HG02588 (cell line): ENCODE measurements around the gene GMDS.

Experiments
- ATAC-seq: cut with Tn5 transposase; IDR thresholded peaks from one replicate; pipeline ENCODE4 v1.9.1; 2021; ENCODE audit warnings: mild to moderate bottlenecking, moderate library complexity; ENCODE audit not compliant: unreplicated experiment

GMDS gene

DNA sequence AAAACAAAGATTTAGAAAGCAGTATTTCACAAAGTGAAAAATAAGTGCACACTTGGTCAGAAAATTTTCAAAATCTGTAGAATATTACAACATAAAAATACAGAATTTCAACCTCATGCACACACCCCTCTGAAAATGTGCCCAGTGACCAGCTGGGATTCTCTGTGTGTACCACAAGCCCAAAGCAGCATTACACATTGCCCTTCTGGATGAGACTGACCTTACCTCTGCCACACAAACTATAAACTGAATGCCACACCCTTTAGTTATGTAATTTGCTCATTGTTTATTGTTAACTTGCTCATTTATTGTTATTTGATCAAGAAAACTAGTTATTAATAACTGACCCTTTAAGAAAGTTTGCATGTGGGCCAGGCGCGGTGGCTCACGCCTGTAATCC lies 332.7 kb downstream of the GMDS start:
- ATAC-seq: no peak

DNA sequence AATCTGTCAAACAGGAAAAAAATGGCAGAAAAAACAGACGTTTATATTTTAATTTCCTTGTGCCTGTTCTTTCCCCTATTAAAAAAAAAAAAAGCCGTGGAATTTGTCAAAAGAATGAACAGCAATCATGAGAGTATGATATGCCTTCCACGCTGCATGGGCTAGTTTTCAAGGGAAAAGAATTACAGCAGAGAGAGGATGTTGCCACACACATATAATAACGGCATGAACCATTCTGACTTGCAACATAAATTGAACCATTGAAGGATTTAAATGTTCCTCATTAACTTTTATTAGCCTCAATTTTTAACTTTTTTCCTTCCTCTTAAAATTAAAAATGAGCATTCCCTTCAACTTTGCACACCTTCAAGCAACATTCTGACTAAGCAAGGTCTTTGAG lies 333.9 kb downstream of the GMDS start:
- no peak for ATAC-seq

DNA sequence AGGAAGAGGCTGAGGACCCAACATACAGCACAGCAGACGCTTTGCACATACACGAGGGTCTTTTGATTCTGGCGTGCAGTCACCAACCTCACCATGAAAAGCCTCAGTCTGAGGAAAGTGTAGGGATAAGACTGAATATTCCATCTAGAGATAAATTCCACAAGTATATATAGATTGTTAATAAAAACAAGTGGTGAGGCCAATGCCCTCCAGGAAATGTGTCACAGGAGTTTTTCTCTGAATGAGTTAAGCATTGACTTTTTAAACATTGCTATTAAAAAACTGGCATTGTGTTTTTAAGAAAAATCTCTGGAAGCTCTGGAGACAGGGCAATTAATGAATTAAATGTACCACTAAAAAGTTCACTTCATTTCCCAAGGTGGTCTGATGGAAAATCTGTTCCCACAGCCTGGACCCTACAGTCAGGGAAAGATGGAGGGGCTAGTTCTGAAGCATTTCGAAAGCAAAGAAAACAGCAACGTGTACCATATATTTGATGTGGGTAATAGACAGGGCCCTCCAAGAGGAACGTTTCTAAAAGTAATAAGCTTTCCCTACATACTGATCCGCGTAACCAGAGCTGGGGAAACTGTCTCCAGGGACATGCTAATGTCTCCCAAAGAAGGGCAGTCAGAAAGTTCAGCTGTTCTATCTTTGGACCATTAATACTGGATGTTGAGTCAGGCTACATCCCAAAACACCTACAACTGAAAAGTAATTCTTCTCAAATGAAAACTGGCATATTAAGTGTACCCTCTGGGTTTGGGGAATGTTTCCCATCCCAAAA lies 334.6 kb downstream of the GMDS start:
- ATAC-seq: no peak

DNA sequence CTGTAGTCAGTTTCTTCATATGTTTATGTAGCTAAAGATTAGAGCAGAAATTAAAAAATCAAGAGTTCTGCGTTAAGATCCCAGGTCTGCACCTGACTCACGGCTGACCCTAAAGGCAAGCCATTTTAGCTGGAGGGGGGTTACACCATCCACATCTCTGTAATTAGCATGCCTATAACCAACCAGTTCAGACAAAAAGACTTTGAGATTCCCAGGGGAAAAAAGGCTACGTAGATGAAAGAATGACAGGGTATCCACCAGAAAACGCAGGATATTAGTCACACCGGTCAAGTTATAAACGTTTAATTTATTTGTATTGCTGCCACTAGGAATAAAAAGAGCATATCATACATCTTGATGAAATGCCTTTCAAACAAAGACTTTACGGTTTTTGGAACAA lies 336.6 kb downstream of the GMDS start:
- ATAC-seq: no peak

DNA sequence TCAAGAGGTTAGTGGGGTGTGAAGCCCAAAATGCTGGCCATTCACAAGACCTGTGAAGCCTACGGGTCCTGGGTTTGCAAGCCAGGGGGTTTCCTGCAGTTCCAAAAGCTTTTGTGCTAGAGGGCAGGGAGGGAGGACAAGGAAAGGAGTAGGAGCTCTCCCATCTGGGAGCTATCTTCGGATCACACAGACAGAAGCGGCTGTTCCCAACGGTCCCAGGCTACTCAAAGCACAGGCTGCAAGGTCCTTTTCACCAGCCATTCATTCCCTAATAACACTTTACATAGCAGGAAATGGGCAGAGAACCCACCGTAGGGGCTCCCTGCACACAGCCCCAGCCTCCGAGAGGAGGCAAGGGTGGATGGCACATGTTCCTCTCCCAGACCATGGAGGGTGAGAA lies 338.8 kb downstream of the GMDS start:
- ATAC-seq: no peak

DNA sequence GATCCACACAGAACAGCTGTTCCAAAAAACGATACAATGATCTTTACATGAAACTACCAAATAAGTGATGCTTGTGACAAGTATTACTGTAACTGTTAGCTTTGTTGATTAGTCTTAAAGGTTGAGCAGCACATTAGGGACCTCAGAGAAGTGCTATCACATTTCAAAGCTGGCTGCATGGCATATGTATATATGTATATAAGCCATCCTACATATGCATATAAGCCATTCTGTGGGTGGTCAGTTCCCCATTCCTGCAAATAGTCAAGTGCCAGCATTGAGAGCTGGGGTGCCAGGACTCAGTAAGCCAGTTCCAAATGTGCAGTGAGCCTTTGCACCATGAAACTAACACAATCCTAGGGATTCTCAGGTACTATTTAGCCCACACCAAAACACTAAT lies 339.4 kb downstream of the GMDS start:
- ATAC-seq: no peak

DNA sequence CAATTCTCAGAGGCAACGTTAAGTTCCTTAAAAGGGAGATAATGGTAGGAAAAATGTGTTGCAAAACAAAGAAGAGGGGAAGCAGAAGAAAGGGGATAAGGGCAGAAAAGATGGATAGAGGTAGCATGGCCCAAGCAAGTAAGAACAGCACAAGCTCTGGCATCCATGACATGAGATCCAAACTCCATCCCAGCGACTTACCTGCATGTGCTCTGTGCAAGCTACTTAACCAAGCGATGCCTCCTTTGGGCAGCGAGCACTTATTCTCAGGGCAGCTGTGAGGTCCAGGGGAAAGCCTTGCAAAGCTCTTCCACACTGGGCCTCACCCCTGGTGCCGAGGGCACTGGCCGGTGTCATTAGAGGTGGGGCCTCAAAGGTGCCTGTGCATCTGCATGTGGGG lies 340.5 kb downstream of the GMDS start:
- ATAC-seq: no peak

DNA sequence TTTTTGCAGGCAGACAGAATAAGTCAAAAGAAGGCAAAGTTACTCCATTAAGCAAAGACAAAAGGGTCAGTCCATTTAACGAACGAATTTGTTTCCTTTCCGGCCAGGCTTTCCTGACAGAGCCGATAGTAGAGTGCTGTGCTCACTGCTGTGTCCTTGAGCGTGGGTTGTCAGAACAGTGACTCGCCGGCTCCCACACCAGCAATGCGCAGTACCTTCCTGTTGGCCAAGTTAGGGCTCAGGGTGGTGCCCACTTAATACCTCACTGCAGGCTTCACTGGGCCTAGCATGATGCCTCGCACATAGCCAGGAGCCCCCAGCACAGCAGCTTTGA lies 341.0 kb downstream of the GMDS start:
- no peak for ATAC-seq

DNA sequence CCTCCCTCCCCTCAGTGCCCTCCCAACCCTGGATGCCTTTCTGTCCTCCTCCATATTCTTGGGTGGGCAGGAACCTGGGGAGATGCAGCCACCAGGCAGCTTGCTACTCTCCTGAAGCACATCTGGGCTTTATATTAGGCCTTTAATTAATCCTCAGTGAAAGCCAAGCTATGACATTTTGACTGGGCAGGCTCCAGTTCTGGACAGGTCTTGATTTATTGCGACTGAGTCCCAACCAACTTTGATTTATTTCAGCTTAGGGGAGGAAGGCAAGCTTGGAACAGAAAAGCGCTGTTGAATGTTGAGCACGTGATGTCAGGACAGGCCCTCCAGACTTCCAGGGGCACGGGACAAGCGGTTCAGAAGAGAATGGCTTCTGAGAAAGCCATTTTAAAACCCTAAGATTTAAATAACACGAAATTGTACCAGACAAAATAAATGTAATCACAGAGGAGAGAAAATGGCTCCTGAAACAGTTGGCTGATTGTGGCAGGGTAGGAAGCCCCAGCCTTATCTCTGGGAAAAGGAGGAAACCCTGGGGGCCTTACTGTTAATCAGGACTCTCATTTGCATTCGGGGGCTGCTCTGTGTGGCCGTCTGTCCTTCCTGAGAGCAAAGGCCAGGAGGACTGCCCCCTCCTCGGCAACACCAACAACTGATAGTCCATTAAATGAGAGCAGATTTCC lies 341.5 kb downstream of the GMDS start:
- ATAC-seq: no peak

DNA sequence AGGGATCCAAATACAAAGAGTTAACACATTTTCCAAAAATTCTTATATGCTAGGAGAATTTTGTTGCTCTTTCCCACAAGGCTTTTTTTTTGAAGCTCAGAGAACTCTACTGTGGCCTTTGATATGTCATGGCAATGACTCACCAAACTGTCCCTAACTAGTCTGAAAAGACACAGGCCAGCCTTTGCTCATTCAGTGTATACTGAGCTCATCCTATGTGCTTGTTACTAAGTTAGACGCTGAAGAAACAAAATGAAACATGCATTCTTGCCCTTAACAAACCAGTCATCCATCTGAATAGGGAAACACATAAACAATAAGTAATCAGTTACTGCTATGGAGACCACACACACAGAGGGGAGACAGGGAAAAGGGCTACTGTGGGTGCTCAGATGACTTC lies 343.8 kb downstream of the GMDS start:
- ATAC-seq: no peak

DNA sequence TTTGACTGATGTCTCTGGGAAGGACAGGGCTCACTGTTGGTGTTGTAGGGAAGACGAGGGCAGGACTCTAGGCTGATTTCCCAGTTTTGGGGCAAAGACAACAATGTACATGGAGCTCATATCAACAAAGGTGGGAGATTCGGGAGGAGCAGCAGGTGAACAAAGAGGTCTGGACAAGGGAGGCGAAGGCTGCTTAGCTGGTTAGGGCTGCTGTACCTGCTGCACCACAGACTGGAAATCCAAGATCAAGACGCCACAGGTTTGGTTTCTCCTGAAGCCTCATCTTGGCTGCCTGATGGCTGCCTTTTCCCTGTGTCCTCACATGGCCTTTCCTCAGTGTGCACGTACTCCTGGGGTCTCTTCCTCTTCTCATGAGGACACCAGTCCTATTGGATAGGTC lies 348.5 kb downstream of the GMDS start:
- no peak for ATAC-seq

DNA sequence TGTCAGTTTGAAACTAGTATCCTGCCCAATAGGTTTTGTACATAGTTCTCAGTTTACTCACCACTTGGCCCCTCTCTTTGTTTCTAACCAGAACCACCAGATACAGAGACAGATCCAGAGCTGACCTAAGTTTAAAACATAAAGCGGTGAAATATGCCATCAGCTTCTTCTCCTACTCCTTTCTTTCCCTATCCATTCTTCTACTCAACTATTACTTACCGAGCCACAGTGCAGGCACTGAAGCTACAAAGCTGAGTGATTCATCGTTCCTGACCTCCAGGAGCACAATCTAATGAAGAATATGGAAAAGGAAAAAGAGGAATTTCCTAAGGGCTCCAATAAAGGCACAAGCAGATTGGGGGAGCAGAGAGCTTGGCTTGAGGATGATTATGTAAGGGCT lies 349.7 kb downstream of the GMDS start:
- ATAC-seq: no peak

DNA sequence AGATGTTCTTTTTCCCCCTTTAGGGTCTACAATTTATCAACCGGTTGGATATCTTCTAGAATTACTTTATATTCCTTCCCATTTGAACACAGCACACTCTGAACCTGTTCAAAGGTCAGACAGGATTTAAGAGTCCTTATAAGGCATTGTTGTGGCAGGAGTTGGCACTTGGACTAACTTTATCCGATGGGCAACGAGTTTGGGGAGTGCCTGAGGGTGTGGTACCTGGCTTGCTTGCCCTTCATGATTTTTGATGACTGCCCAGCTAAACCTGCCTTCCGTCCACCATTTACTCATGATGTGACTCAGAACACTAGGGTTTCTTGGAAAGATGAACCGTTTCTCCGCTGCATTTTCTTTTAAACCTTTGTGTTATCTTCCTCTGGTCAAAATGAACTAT lies 350.5 kb downstream of the GMDS start:
- ATAC-seq: no peak

DNA sequence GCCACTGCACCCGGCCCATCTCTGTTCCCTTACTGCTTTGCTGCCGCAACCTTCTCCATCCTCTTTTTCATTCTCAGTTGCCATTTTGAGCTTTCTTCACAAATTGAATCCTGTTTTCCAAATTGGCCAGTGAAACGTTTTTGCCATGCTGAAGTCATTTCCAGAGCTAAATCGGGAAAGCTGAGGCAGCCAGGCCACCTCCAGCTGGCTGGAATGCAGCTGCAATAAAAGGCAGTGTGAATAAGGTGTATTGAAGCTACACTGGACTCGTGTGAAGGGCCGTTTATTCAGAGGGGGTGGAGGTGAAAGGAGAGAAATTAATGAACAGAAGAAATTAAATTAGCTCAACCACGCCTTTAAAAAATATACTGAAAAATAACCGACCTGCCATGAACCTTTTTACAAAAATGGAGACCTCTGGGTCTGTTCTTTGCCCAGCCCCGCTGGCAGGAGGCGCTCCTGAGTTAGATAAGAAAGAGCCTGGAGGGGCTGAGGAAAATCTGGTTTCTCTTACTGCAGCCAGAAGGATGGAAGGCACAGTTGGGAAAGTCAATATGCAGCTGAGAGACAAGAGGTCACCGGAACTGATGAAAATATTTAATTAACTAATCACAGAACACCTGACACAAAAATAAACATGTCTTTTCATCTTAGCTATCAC lies 351.8 kb downstream of the GMDS start:
- ATAC-seq: no peak

DNA sequence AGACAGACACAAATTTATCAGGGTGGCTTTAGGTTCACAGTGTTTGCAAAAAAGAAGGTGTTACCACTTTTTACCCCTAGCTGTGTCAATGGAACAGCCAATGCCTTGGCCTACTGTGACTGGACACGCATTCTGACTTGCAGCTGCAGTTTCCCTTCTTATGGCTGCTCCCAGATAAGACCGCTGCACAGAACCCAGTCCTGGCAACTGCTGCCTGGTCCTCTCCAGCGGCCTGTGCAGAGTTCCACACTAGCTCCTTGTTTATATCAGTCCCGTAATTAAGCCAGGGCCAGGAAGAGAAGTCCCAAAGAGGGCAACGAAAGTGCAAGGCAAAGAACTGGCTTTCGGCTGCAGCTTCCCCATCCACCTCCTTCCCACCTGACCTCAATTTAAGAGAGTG lies 352.7 kb downstream of the GMDS start:
- no peak for ATAC-seq

DNA sequence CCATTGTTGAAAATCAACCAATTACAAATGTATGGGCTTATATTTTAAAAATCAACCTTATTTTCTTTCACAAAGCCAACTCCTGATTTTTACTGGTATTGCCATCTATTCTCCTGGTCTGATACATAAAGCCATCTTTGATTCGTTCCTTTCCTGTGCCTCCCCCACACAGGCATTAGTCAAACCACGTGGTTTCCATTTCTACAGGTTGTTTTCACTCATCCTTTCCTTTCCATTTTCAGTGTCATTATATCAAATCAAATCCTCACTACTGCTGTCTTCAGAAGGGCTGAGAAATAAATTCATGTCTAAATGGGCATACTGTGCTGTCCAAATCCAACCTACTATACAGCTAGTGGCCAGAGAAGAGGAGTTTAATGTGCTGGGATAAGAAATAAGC lies 354.4 kb downstream of the GMDS start:
- ATAC-seq: no peak

DNA sequence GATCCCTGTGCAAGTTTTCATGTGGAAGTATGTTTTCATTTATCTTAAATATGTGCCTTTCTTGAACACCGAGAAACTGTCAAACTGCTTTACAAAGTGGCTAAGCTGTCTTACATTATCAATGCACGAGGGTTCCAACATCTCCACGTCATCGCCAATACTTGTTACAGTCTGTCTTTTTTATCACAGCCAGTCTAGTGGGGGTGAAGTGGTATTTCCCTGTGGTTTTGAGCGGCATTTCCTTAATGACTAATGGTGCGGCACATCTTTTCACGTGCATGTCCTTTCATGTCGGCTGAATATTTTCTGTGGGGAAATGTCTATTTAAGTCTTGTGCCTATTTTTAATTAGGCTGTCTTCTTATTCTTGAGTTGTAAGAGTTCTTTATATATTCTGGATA lies 355.3 kb downstream of the GMDS start:
- no peak for ATAC-seq

DNA sequence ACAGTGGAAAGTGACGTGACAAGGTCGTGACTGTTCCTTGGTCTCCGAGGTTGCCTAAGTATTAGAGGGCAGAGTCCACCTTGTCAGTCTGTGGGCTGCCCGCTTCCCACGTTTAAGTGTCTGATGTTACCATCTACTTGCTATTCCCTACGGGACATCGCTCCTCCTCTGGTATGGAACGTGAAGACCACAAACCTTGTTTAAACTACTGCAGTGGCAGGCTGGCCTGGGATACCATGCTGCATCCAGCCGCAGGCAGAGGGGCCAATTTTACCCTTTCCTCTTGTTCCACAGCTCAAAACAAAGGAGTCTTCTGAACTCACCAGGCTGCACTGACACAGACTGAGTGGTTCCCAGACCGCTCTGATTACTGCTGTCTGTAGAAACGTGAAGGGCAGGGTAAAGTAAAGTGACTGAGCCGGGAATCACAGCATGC lies 359.8 kb downstream of the GMDS start:
- ATAC-seq: no peak

DNA sequence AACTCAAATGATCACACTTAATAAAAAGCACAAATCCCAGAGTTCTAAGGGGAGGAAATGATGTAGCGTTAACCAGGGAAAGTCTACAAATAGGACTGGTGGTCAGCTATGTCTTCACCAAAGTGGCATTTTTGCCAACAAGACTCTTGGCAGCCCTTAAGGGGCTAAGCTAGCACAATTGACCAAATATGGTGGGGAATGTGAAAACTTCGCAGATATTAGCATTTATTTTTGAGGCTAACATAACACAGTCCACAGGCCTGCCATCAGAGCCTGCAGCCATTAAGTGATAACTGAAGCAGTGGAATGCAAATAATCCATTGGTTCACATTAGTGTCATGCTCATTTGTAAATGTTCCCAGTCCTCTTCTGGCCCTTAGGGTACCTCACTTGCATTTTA lies 361.1 kb downstream of the GMDS start:
- no peak for ATAC-seq

DNA sequence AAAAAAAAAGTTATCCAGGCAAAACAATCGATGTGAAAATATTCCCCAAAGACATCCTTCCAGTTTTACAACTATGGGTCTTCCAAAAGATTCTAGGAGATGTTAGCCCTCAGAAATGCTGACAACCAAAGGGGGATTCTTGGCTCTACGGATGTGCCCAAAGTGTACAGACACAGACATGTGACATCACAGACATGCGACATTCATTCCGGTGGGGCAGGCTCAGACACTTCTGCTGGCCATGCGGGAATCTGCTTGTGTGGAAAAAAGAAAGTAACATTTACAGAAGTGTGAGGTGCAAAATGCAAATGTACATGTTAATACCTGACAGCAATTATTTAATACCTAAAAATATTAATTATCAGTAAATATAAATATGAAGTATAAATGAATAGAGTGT lies 367.1 kb downstream of the GMDS start:
- ATAC-seq: no peak

DNA sequence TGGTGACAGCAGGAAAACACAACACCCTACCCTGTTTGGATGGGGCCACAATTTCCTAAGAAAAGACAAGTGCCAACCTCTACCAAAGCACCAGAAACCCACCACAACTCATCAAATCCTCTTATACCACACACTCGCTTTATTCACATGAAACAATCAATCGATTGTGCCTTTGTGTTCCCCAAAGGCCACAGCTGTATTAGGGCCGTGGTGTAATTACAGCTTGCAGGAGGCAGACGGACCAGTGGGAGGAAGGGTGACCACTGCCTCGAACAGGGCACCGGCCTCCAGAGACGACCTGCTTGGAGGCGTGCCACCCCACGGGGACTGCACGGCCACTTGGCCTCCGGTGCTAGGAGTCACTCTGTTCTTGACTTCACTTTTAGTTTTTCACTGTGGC lies 371.6 kb downstream of the GMDS start:
- ATAC-seq: no peak

DNA sequence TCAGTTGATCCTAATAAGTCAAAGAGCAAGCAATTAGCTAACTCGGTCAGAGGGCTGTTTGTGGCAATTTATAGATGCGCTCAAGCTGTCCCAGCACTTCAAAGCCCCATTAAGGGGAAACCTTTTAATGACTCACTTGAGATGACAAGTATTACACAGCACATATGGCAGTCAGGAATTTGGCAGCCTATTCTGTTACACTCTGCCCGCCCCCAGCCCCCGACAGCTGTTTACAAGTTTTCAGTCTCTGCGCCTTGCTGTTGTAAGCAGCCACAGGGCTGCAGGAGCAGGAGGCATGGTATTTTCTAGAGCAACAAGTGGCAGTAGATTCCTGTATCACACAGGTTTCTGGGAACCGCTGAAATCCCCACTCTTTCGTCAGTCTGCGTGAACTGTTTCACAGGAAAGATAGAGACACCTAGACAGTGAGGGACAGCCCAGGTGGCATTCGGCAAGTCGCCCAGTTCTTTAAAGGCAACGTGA lies 372.7 kb downstream of the GMDS start:
- no peak for ATAC-seq
